ENCODE data around the gene ARG2. TPM values are rescaled to one million over a fixed set of nuclear protein-coding genes. Genes with fewer than 3 reads are reported as not detected.
A peak's percentile ranks its signal among the peaks of the same experiment; 100 is the strongest.
"Not testable (repeated sequence)": the region's sequence is repeated elsewhere in the genome, so short reads cannot be mapped to it uniquely, and the experiment has no call there.

Gene ARG2
- polyA plus RNA-seq, 1 donor: 4.0 TPM

DNA sequence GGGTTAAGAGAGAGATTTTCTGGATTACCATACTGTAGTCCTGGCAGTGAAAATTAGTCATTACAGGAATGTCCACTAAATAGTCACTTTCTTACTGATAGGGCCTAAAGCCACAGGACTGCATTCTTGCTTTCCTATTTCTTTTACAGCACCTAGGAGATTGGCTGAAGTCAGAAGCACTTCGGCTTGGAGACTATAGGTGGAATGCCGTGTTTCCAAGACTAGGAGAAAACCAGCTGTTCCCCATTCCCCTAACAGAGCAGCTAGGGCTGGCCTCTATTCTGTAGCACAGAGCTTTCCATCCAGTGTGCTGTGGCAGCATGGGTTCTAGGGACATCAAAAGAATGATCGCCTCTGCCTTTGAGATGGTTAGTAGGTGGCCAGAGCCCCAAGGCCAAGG, 34.7 kb upstream of the ARG2 start:
- WGBS (ENCODE audit: insufficient coverage, low lambda C conversion rate): no CpG with 5 or more reads among the region's 3 CpGs
- Histone ChIP-seq H3K4me3 (ENCODE audit: low read length) (no peak overlapping the region), H3K36me3 (ENCODE audit: control insufficient read depth, insufficient read depth, low read length) (peaks cover 60% of the 10 kb centered on the region), H3K27ac (ENCODE audit: low read length) (no peak overlapping the region), H3K27me3 (ENCODE audit: control insufficient read depth, insufficient read depth, low read length) (no peaks in the 10 kb centered on the region), H3K4me1 (ENCODE audit: control insufficient read depth, insufficient read depth, low read length) (peaks cover 39% of the 10 kb centered on the region), H3K9me3 (ENCODE audit: control insufficient read depth, low read depth, low read length) (no peaks in the 10 kb centered on the region)
- no peak for DNase-seq

DNA sequence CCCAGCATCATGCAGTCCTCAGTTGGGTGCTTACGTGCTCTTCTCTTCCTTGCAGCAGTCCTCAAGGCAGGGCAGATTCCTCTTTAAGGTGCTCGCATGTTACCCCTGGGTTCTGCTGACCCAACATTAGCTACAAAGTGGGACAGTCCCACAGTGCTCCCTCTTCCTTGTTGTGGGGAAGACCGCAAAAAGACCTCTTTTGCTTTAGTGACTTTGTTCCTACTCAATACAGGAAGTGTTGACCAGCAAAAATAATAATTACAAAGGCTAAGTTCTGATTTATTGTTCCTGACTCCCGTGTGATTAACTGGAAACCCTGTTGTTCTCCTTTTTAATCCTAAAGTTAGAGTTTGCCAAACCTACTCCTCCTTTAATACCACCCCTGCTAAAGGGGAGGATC, 33.4 kb upstream of the ARG2 start:
- 100% methylated on average over 1 of the region's 4 CpGs for WGBS (ENCODE audit: insufficient coverage, low lambda C conversion rate)
- H3K27me3 ChIP-seq (ENCODE audit: control insufficient read depth, insufficient read depth, low read length): no peaks in the 10 kb centered on the region
- H3K4me1 ChIP-seq (ENCODE audit: control insufficient read depth, insufficient read depth, low read length): peaks cover 27% of the 10 kb centered on the region
- no peak for DNase-seq
- no peak overlapping the region for H3K27ac ChIP-seq (ENCODE audit: low read length)
- no peak overlapping the region for H3K4me3 ChIP-seq (ENCODE audit: low read length)
- peaks cover 63% of the 10 kb centered on the region for H3K36me3 ChIP-seq (ENCODE audit: control insufficient read depth, insufficient read depth, low read length)
- no peaks in the 10 kb centered on the region for H3K9me3 ChIP-seq (ENCODE audit: control insufficient read depth, low read depth, low read length)

DNA sequence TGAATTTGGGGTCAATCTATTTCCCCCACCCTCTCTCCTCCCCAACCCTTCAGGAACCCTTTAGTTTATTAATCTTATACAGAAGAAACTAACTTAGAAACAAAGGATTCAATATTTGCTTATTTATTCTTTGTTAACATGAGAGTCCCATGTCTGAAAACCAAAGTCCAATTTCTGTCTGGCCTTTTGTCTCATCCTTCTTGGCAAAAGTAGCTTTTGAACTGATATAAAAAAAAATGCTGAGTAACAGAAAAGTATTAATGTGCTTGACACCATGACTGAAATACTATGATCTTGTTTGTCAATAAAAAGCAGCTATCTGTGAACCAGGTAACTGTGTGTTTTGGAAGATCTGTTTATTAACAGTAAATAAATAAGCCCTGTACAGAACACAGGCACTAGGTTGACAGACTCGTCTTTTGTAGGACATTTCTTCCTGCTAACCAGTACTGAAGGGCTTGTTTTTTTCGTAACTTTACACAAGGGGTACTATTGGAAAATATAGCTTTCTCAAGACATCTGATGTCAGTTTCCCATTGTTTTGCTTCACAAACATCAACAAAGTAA, 30.4 kb upstream of the ARG2 start:
- peak in 1 of 2 donors; percentile 80 for DNase-seq
- Histone ChIP-seq H3K9me3 (ENCODE audit: control insufficient read depth, low read depth, low read length) (no peaks in the 10 kb centered on the region), H3K27ac (ENCODE audit: low read length) (peak overlapping the region; percentile 82), H3K36me3 (ENCODE audit: control insufficient read depth, insufficient read depth, low read length) (peaks cover 66% of the 10 kb centered on the region), H3K4me1 (ENCODE audit: control insufficient read depth, insufficient read depth, low read length) (peaks cover 17% of the 10 kb centered on the region), H3K4me3 (ENCODE audit: low read length) (no peak overlapping the region), H3K27me3 (ENCODE audit: control insufficient read depth, insufficient read depth, low read length) (no peaks in the 10 kb centered on the region)
- 100% methylated on average over 1 of the region's 2 CpGs for WGBS (ENCODE audit: insufficient coverage, low lambda C conversion rate)

DNA sequence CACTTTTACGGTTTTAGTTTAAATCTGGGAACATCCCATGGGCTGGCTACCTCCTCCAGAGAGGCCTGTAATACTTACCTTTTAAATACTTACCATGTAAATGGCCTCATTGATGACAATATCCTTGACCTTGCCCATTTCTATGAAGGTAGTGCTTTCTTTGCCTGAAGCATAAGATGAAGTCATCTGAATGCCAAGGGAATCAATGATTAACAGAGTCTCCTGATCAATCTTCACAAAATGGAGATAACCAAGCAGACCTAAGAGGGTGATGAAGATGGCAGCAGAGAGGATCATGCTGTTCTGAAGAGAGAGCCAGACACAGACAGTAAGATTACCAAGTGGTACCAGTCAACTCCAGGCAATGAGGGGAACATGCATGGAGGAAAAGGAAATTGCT, 26.1 kb upstream of the ARG2 start:
- H3K27ac ChIP-seq (ENCODE audit: low read length): peak overlapping the region; percentile 55
- H3K4me1 ChIP-seq (ENCODE audit: control insufficient read depth, insufficient read depth, low read length); H3K4me3 ChIP-seq (ENCODE audit: low read length); H3K27me3 ChIP-seq (ENCODE audit: control insufficient read depth, insufficient read depth, low read length); H3K9me3 ChIP-seq (ENCODE audit: control insufficient read depth, low read depth, low read length): not testable (repeated sequence)
- no CpG with 5 or more reads among the region's 1 CpG for WGBS (ENCODE audit: insufficient coverage, low lambda C conversion rate)
- DNase-seq: peak in 1 of 2 donors; percentile 50
- H3K36me3 ChIP-seq (ENCODE audit: control insufficient read depth, insufficient read depth, low read length): peaks cover 26% of the 10 kb centered on the region

DNA sequence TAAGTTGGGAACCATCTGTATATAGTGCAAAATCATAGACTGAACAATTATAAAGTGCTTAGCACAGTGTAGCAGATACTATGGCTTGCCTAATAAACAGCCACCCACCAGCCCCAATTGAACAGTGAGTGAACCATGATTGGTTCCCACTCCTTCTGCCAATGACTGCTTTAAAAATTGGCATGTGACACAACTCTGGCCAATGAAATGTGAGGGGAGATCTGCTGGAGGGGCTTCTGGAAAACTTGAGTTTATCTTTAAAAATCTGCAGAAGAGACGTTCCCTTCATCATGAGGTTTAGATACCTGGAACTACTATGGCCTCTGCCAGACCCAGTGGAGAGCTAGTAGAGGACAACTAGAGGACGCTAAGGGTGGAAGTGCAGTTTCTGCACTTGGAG, 24.3 kb upstream of the ARG2 start:
- Histone ChIP-seq H3K9me3 (ENCODE audit: control insufficient read depth, low read depth, low read length) (no peaks in the 10 kb centered on the region), H3K4me1 (ENCODE audit: control insufficient read depth, insufficient read depth, low read length) (peaks cover 2% of the 10 kb centered on the region), H3K36me3 (ENCODE audit: control insufficient read depth, insufficient read depth, low read length) (peaks cover 21% of the 10 kb centered on the region), H3K27me3 (ENCODE audit: control insufficient read depth, insufficient read depth, low read length) (no peaks in the 10 kb centered on the region), H3K27ac (ENCODE audit: low read length) (no peak overlapping the region), H3K4me3 (ENCODE audit: low read length) (no peak overlapping the region)
- no peak for DNase-seq
- no CpG with 5 or more reads among the region's 2 CpGs for WGBS (ENCODE audit: insufficient coverage, low lambda C conversion rate)

DNA sequence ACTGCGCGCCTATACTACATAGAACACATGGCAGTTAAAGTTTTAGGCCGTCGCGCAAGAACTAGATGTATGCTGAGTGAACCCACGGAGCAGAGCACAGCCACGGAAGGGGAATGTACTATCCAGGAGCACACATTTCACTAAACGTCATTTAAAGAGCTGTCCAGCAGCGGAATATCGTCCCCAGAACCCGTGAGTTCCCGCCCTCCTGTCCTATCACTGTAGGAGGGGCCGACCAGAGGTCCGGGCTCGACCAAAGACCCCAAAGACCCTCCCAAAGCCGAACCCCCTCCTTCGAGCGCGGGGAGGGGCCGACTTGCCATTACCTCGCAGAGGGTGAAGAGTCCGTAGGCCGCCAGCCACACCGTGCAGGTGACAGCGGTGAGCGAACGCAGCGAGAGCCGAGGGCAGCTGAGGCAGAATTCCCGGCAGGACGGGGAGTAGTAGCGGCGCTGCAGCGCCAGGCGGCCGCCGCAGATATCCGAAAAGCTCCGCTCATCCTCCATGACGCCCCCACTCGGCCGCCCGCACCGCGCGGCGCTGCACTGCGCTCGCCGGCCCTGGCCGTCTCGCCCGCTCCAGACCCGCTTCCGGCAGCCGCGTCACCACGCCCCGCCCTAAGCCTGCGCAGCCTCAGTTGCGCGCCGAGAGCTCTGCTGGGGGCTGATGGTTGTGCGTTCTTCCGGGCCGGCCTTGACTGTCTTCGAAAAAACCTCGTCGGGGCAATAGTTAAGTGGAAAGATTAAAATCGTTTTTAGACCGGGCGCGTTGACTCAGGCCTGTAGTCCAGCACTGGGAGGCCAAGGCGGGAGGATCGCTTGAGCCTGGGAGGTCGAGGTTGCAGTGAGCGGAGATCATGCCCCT, 19.8 kb upstream of the ARG2 start, which contains the start of gene PIGH:
PIGH (minus strand) TSS at position 571 of the 864 bp plus-strand sequence; CDS start at position 506, 65 bp downstream.
- H3K4me3 ChIP-seq (ENCODE audit: low read length): peak within 1 kb of the TSS; percentile 89
- H3K27ac ChIP-seq (ENCODE audit: low read length): peak within 1 kb of the TSS; percentile 94
- H3K4me1 ChIP-seq (ENCODE audit: control insufficient read depth, insufficient read depth, low read length): peaks cover 3% of the 10 kb centered on the region
- WGBS (ENCODE audit: insufficient coverage, low lambda C conversion rate): no CpG with 5 or more reads among the region's 77 CpGs
- no peaks in the 10 kb centered on the region for H3K27me3 ChIP-seq (ENCODE audit: control insufficient read depth, insufficient read depth, low read length)
- DNase-seq: peak; percentile 90 to 93
- H3K9me3 ChIP-seq (ENCODE audit: control insufficient read depth, low read depth, low read length): no peaks in the 10 kb centered on the region
- no peaks in the 10 kb centered on the region for H3K36me3 ChIP-seq (ENCODE audit: control insufficient read depth, insufficient read depth, low read length)

DNA sequence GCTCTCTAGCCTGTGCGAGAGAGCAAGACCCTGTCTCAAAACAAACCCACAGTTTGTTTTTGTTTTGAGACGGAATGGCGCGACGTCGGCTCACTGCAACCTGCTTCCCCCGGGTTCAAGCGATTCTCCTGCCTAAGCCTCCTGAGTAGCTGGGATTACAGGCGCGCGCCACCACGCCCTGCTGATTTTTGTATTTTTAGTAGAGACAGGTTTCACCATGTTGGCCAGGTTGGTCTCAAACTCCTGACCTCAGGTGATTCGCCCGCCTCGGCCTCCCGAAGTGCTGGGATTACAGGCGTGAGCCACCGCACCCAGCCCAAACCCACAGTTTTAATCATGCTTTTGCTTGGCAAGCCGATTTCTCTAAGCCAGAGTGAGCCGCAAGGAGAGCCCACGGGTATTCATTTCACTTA, 19.2 kb upstream of the ARG2 start:
- H3K9me3 ChIP-seq (ENCODE audit: control insufficient read depth, low read depth, low read length); H3K27me3 ChIP-seq (ENCODE audit: control insufficient read depth, insufficient read depth, low read length); DNase-seq; H3K4me1 ChIP-seq (ENCODE audit: control insufficient read depth, insufficient read depth, low read length); H3K36me3 ChIP-seq (ENCODE audit: control insufficient read depth, insufficient read depth, low read length): not testable (repeated sequence)
- Histone ChIP-seq H3K27ac (ENCODE audit: low read length) (peak overlapping the region; percentile 94), H3K4me3 (ENCODE audit: low read length) (peak overlapping the region; percentile 89)
- WGBS (ENCODE audit: insufficient coverage, low lambda C conversion rate): no CpG with 5 or more reads among the region's 21 CpGs

DNA sequence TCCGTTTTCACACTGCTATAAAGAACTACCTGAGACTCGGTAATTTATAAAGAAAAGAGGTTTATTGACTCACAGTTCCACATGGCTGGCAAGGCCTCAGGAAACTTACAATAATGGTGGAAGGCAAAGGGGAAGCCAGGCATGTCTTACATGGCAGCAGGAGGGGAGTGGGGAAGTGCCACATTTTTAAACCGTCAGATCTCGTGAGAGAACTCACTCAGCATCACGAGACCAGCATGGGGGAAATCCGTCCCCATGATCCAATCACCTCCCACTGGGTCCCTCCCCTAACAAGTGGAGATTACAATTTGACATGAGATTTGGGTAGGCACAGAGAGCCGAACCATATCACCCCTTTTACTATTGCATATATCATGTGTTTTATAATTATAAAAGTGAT, 17.6 kb upstream of the ARG2 start:
- no peak overlapping the region for H3K27ac ChIP-seq (ENCODE audit: low read length)
- H3K4me3 ChIP-seq (ENCODE audit: low read length): no peak overlapping the region
- no peaks in the 10 kb centered on the region for H3K27me3 ChIP-seq (ENCODE audit: control insufficient read depth, insufficient read depth, low read length)
- no peaks in the 10 kb centered on the region for H3K9me3 ChIP-seq (ENCODE audit: control insufficient read depth, low read depth, low read length)
- 84% methylated on average over 2 of the region's 7 CpGs for WGBS (ENCODE audit: insufficient coverage, low lambda C conversion rate)
- DNase-seq: no peak
- H3K4me1 ChIP-seq (ENCODE audit: control insufficient read depth, insufficient read depth, low read length): peaks cover 3% of the 10 kb centered on the region
- no peaks in the 10 kb centered on the region for H3K36me3 ChIP-seq (ENCODE audit: control insufficient read depth, insufficient read depth, low read length)

DNA sequence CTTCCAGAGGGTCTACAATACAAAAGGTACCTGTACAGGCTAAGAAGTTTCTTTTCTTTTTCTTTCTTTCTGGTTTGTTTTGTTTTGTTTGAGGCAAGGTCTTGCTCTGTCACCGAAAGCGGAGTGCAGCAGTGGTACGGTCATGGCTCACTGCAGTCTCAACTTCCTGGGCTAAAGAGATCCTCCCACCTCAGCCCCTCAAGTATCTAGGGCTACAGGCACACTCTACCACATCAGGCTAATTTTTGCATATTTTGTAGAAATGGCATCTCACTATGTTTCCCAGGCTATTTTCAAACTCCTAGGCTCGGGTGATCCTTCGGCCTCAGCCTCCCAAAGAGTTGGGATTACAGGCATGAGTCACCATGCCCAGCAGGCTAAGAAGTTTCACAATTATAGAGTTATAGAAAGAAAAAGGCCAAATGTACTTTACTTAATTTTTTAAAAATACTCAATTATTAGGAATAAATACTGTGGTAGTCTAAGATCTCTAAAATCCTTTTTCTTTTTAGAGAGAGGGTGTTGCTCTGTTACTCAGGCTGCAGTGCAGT, 16.6 kb upstream of the ARG2 start:
- 80% methylated on average over 1 of the region's 5 CpGs for WGBS (ENCODE audit: insufficient coverage, low lambda C conversion rate)
- Histone ChIP-seq H3K4me3 (ENCODE audit: low read length) (no peak overlapping the region), H3K27ac (ENCODE audit: low read length) (no peak overlapping the region), H3K36me3 (ENCODE audit: control insufficient read depth, insufficient read depth, low read length) (no peaks in the 10 kb centered on the region), H3K27me3 (ENCODE audit: control insufficient read depth, insufficient read depth, low read length) (no peaks in the 10 kb centered on the region), H3K4me1 (ENCODE audit: control insufficient read depth, insufficient read depth, low read length) (peaks cover 3% of the 10 kb centered on the region), H3K9me3 (ENCODE audit: control insufficient read depth, low read depth, low read length) (no peaks in the 10 kb centered on the region)
- no peak for DNase-seq

DNA sequence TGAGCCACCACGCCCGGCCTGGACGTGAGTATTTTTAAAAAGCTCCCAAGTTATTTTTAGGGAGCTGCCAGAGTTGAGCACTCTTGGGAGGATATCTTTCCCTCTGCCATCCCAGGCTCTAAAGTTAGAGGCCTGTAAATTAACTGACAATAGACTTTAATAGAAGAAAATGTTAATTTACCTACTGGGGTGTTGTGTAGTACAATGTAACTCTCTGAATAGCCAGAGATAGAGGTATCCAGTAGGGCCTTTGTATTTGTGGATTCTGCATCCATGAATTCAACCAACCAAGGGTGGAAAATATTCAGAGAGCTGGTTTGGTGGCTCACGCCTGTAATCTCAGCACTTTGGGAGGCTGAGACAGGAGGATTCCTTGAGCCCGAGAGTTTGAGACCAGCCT, 12.1 kb upstream of the ARG2 start:
- Histone ChIP-seq H3K36me3 (ENCODE audit: control insufficient read depth, insufficient read depth, low read length) (no peaks in the 10 kb centered on the region), H3K4me1 (ENCODE audit: control insufficient read depth, insufficient read depth, low read length) (no peaks in the 10 kb centered on the region), H3K27me3 (ENCODE audit: control insufficient read depth, insufficient read depth, low read length) (no peaks in the 10 kb centered on the region), H3K27ac (ENCODE audit: low read length) (no peak overlapping the region), H3K9me3 (ENCODE audit: control insufficient read depth, low read depth, low read length) (no peaks in the 10 kb centered on the region), H3K4me3 (ENCODE audit: low read length) (no peak overlapping the region)
- no peak for DNase-seq
- WGBS (ENCODE audit: insufficient coverage, low lambda C conversion rate): no CpG with 5 or more reads among the region's 5 CpGs
